A673 (cell line): Measurements from ENCODE around the gene ANKRD7. TPM values are rescaled to one million over a fixed set of nuclear protein-coding genes. Genes with fewer than 3 reads are reported as not detected.

Experiments used
- BruUV-seq: library from RNA; stranded (reverse); fragments of 400-500 nt; replicated peaks from 2 replicates; lab custom pipeline; 2021; lab: Mats Ljungman, UMichigan
- CTCF ChIA-PET: fragments of 300-600 bp; sonication (Branson Sonifier 250); formaldehyde crosslinking; loops from one replicate; lab custom pipeline; 2022; ENCODE audit warnings: antibody characterized with exemption; lab: Charles Lee
- POLR2A ChIA-PET: fragments of 300-600 bp; sonication (Branson Sonifier 250); formaldehyde crosslinking; loops from one replicate; lab custom pipeline; 2022; ENCODE audit warnings: antibody characterized with exemption; ENCODE audit not compliant: low non-redundant PET; lab: Charles Lee
- DNase-seq: peaks from one replicate; pipeline ENCODE4 v3.0.0-alpha.2; 2015; ENCODE audit warnings: low spot score
- H3K27ac ChIP-seq: fragments of 200-600 bp; sonication (generic); 2 replicates; pipeline ENCODE4 v1.5.1; 2016; ENCODE audit warnings: mixed run types, low read depth, mild to moderate bottlenecking, mixed read lengths, antibody characterized with exemption, low read length; ENCODE audit not compliant: poor library complexity, severe bottlenecking
- H3K27me3 ChIP-seq: fragments of 200-600 bp; sonication (generic); replicated peaks from 2 replicates; pipeline ENCODE4 v1.6.1; 2017; ENCODE audit warnings: mixed run types, low read depth, mild to moderate bottlenecking, mixed read lengths, antibody characterized with exemption, low read length; ENCODE audit not compliant: insufficient read depth, poor library complexity
- H3K36me3 ChIP-seq: fragments of 200-600 bp; sonication (generic); 2 replicates; pipeline ENCODE4 v1.6.1; 2016; ENCODE audit warnings: mixed run types, mild to moderate bottlenecking, mixed read lengths, antibody characterized with exemption, low read length; ENCODE audit not compliant: insufficient read depth, poor library complexity, severe bottlenecking
- H3K4me1 ChIP-seq: fragments of 200-600 bp; sonication (generic); 2 replicates; pipeline ENCODE4 v1.6.1; 2017; ENCODE audit warnings: mixed run types, mild to moderate bottlenecking, mixed read lengths, antibody characterized with exemption, low read length; ENCODE audit not compliant: insufficient read depth, poor library complexity, severe bottlenecking
- H3K4me3 ChIP-seq: fragments of 200-600 bp; sonication (generic); 2 replicates; pipeline ENCODE4 v1.5.1; 2016; ENCODE audit warnings: low read depth, mixed run types, mild to moderate bottlenecking, mixed read lengths, low read length; ENCODE audit not compliant: poor library complexity, severe bottlenecking
- H3K9me3 ChIP-seq: fragments of 200-600 bp; sonication (generic); 2 replicates; pipeline ENCODE4 v1.6.1; 2016; ENCODE audit warnings: mixed run types, low read depth, mild to moderate bottlenecking, mixed read lengths, antibody characterized with exemption, low read length; ENCODE audit not compliant: poor library complexity, severe bottlenecking
- EZH2 ChIP-seq: fragments of 200-600 bp; sonication (generic); IDR thresholded peaks from 2 replicates; pipeline ENCODE4 v1.6.1; 2017; ENCODE audit warnings: borderline replicate concordance, low read depth, mild to moderate bottlenecking, mixed read lengths, antibody characterized with exemption, low read length; ENCODE audit not compliant: poor library complexity, severe bottlenecking
- intact Hi-C: fragments of 100-400 bp; cut with micrococcal nuclease; formaldehyde crosslinking; loops from one replicate; pipeline ENCODE4 v1.10.0; 2022; ENCODE audit not compliant: unreplicated experiment
- total RNA-seq: library from RNA; stranded (reverse); gene quantifications from 2 replicates; pipeline ENCODE4 v1.2.3, GENCODE V29; 2021
- TF ChIP-seq, protein P1 (sequence below): fragments of 300-800, 200-600 bp; sonication (generic); conservative IDR thresholded peaks from 2 replicates; pipeline ENCODE4 v1.5.1; 2017; ENCODE audit warnings: low read depth, mild to moderate bottlenecking, antibody characterized with exemption, low read length, moderate library complexity, mixed read lengths

ANKRD7 gene
- total RNA-seq, 1 experiment from 2014 or later = 4.2 TPM

- no peak overlapping the region for H3K4me3 ChIP-seq
- BruUV-seq = no TSS peak
- ChIA-PET CTCF (no interaction called here), POLR2A (no interaction called here)
- no peaks in the 10 kb centered on the region for H3K36me3 ChIP-seq
- no peak for DNase-seq
- no peaks in the 10 kb centered on the region for H3K27me3 ChIP-seq
- H3K9me3 ChIP-seq = no peaks in the 10 kb centered on the region
- H3K4me1 ChIP-seq = no peaks in the 10 kb centered on the region
- H3K27ac ChIP-seq = no peak overlapping the region
- intact Hi-C loops = loop anchor here (5.0 to 10.0 kb wide), 4 partner anchors 333 to 938 kb away; no protein-coding TSS in a partner anchor
- TF ChIP-seq EZH2 = no peak
- TF ChIP-seq, protein P1, sequence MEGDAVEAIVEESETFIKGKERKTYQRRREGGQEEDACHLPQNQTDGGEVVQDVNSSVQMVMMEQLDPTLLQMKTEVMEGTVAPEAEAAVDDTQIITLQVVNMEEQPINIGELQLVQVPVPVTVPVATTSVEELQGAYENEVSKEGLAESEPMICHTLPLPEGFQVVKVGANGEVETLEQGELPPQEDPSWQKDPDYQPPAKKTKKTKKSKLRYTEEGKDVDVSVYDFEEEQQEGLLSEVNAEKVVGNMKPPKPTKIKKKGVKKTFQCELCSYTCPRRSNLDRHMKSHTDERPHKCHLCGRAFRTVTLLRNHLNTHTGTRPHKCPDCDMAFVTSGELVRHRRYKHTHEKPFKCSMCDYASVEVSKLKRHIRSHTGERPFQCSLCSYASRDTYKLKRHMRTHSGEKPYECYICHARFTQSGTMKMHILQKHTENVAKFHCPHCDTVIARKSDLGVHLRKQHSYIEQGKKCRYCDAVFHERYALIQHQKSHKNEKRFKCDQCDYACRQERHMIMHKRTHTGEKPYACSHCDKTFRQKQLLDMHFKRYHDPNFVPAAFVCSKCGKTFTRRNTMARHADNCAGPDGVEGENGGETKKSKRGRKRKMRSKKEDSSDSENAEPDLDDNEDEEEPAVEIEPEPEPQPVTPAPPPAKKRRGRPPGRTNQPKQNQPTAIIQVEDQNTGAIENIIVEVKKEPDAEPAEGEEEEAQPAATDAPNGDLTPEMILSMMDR = peak; percentile 52
Observed at GRCh38 chr7:118259115-118259514, 34.6 kb downstream of the ANKRD7 start.

DNA sequence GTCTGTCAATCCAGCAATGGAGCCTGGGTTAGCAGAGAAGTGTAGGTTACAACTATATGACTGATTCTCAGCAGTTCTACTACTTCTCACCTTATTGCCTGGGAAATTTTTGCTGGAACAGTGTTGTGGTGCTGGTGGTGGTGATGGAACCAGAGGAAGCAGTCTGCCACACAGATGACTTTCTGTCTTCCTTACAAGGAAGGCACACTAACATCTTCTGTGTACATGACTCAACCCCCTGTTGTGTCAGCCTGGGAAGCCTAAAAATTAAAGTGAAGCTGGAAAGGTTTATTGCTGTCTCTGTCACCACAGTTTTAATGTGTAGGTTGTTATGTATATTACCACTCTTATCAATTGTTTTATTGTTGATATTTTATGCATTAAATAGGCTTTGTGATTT, 40.3 kb downstream of the ANKRD7 start:
- POLR2A ChIA-PET = no interaction called here
- no peak overlapping the region for H3K4me3 ChIP-seq
- intact Hi-C loops = no loop called here
- no TSS peak for BruUV-seq
- no peak overlapping the region for H3K27ac ChIP-seq
- H3K4me1 ChIP-seq = no peaks in the 10 kb centered on the region
- CTCF ChIA-PET = no interaction called here
- H3K36me3 ChIP-seq = no peaks in the 10 kb centered on the region
- H3K9me3 ChIP-seq = no peaks in the 10 kb centered on the region
- no peaks in the 10 kb centered on the region for H3K27me3 ChIP-seq
- TF ChIP-seq EZH2 = no peak
- TF ChIP-seq, protein P1 = no peak
- DNase-seq = no peak

DNA sequence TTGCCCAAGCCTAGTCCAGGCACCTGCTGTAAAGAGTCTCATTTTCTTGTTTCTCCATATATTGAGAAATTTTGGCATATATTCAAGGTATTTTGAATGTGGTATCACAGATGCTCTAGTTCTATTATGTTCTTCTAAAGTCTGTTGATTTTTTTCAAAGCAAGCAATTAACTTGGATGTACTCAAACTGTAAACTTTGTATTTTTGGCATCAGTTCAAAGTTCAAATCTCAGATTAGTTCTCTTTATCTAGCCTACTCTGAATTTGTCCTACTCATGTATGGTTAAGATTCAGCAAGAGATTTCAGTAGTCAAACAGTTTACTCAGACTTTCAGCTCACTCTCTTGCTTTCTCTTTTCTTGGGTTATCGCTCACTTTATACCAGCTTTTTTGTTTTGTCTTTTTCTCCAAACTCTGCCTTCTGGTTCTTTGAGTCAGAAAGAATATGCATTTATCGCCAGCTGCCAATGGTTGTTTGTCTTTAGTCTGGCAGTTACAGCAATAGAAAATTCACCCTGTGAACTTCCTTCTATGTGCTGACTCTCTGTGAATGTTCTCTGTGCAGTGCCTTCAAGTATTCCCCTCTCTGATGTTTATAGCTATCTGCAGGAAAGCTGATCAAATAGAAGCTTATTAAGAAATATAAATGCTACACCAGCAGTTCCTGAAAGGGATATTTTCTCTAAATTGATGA, 56.0 kb downstream of the ANKRD7 start:
- intact Hi-C loops = no loop called here
- H3K27ac ChIP-seq = no peak overlapping the region
- DNase-seq = no peak
- ChIA-PET CTCF (no interaction called here), POLR2A (no interaction called here)
- no peaks in the 10 kb centered on the region for H3K27me3 ChIP-seq
- no peaks in the 10 kb centered on the region for H3K4me1 ChIP-seq
- no peaks in the 10 kb centered on the region for H3K36me3 ChIP-seq
- TF ChIP-seq EZH2 = no peak
- TF ChIP-seq, protein P1 = no peak
- no TSS peak for BruUV-seq
- H3K4me3 ChIP-seq = no peak overlapping the region
- no peaks in the 10 kb centered on the region for H3K9me3 ChIP-seq
